RWPE2 (cell line): ENCODE measurements around the gene ESD.

Experiments used
- ATAC-seq: fragments of 200-7000 bp; cut with Tn5 transposase; 3 replicates; pipeline ENCODE4 v1.9.1; 2021; ENCODE audit warnings: low read depth
- DNase-seq: peaks from one replicate; pipeline ENCODE4 v3.0.0-alpha.2; 2020; ENCODE audit warnings: low spot score
- H3K27ac ChIP-seq: fragments of 450-650 bp; 2 replicates; pipeline ENCODE4 v1.5.1; 2017; ENCODE audit warnings: mild to moderate bottlenecking; ENCODE audit not compliant: poor library complexity, severe bottlenecking
- H3K27me3 ChIP-seq: fragments of 250-450 bp; sonication (Bioruptor Pico); 2 replicates; pipeline ENCODE4 v1.5.1; 2021; ENCODE audit warnings: mild to moderate bottlenecking, moderate library complexity; ENCODE audit not compliant: insufficient read depth, poor library complexity, severe bottlenecking
- H3K36me3 ChIP-seq: fragments of 250-450 bp; sonication (Bioruptor Pico); 2 replicates; pipeline ENCODE4 v1.5.1; 2020; ENCODE audit warnings: low read depth, mild to moderate bottlenecking, moderate library complexity
- H3K4me1 ChIP-seq: fragments of 250-450 bp; sonication (Bioruptor Pico); 2 replicates; pipeline ENCODE4 v1.5.1; 2021; ENCODE audit warnings: mild to moderate bottlenecking, moderate library complexity; ENCODE audit not compliant: insufficient read depth, poor library complexity, severe bottlenecking
- H3K4me3 ChIP-seq: fragments of 250-450 bp; sonication (Bioruptor Pico); 2 replicates; pipeline ENCODE4 v1.5.1; 2021; ENCODE audit warnings: mild to moderate bottlenecking, moderate library complexity; ENCODE audit not compliant: severe bottlenecking
- H3K9me3 ChIP-seq: fragments of 250-450 bp; sonication (Bioruptor Pico); 2 replicates; pipeline ENCODE4 v1.5.1; 2021; ENCODE audit warnings: mild to moderate bottlenecking, moderate library complexity; ENCODE audit not compliant: severe bottlenecking
- TF ChIP-seq, protein P1 (sequence below): fragments of 450-650 bp; IDR thresholded peaks from one replicate; pipeline ENCODE4 v1.5.1; 2017; ENCODE audit warnings: mild to moderate bottlenecking, moderate library complexity; ENCODE audit not compliant: poor library complexity, severe bottlenecking

The ESD gene

DNA sequence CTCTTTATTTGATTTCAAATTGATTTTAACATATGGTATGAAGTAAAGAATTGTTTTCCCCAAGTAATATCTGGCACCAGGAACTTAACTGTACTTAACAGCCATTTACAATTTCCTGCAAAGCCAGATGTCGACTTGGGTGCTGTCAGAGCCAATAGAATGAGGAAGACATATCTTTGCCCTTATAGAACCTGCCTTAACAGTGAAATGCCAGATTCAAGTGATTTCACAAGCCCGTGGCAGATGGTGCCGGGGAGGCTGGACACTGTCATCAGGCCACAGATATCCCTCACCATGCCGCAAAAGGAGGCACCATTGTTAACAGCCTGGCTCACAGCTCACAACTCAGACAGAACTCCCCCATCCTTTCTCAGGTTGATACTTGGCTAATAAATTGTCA, 48.7 kb downstream of the ESD start:
- Histone ChIP-seq H3K4me3 (no peak overlapping the region), H3K36me3 (peaks cover 27% of the 10 kb centered on the region)

DNA sequence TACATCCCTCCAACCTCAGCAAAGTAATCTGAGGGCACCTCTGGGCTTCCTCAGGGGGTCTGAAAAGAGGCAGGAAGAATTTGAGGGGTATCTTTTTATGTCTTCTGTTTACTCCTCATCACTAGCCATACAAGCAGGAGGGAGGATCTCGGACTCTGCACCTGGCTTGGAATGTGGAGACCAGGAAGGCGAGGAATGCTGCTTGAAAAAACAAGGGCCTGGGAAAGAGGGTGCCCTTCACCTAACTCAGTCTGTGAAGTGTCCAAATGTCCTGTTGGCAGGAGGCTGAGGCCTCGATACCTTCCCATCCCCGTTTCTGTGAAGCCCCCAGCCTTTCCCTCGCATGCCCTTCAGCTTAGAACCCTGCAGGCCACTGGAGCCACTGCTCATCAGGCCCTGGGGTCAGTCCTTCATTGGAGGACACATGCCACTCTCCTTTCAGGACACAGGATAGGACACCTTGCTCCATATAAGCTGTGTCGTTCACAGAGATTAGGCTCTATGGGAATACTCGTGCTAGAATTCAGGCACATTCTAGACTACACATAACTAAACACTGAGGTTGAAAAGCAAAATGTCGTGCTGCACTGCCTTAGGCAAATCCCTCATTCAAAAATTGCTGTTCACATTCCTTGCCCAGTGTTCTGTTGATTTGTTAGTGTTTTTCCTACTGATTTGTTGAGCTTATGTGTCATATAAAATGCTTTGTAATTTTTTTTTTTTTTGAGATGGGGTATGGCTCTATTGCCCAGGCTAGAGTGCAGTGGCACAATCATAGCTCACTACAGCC, 49.7 kb downstream of the ESD start:
- peaks cover 27% of the 10 kb centered on the region for H3K36me3 ChIP-seq
- DNase-seq (no peak), ATAC-seq (no peak)
- no peaks in the 10 kb centered on the region for H3K9me3 ChIP-seq
- no peaks in the 10 kb centered on the region for H3K27me3 ChIP-seq
- H3K27ac ChIP-seq = no peak overlapping the region
- H3K4me1 ChIP-seq = no peaks in the 10 kb centered on the region
- TF ChIP-seq, protein P1, sequence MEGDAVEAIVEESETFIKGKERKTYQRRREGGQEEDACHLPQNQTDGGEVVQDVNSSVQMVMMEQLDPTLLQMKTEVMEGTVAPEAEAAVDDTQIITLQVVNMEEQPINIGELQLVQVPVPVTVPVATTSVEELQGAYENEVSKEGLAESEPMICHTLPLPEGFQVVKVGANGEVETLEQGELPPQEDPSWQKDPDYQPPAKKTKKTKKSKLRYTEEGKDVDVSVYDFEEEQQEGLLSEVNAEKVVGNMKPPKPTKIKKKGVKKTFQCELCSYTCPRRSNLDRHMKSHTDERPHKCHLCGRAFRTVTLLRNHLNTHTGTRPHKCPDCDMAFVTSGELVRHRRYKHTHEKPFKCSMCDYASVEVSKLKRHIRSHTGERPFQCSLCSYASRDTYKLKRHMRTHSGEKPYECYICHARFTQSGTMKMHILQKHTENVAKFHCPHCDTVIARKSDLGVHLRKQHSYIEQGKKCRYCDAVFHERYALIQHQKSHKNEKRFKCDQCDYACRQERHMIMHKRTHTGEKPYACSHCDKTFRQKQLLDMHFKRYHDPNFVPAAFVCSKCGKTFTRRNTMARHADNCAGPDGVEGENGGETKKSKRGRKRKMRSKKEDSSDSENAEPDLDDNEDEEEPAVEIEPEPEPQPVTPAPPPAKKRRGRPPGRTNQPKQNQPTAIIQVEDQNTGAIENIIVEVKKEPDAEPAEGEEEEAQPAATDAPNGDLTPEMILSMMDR = no peak
- H3K4me3 ChIP-seq = no peak overlapping the region

More for the DNA sequence above, 48.7 kb downstream of the ESD start:
- Histone ChIP-seq H3K4me1 (no peaks in the 10 kb centered on the region), H3K27ac (no peak overlapping the region), H3K27me3 (no peaks in the 10 kb centered on the region), H3K9me3 (no peaks in the 10 kb centered on the region)
- DNase-seq = no peak
- TF ChIP-seq, protein P1 = no peak
- no peak for ATAC-seq

DNA sequence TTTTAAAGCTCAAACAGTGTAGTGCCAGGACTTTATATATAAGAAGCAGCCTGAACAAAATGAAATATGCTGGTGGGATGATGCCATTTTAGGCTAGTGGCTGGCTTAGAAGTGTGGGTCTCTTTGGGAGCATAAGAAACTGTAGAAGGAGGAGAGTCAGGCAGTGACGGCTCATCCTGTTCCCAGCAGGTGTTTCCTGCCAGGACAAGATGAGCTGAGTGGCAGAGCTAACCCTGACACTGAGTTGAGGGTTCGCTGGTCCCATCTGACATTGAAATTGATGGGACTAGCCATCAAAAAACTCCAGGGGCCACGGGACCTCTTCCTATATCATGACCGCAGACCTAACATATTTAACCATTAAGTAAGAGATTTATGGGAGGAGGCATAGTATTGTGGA, 51.3 kb downstream of the ESD start:
- Histone ChIP-seq H3K4me3 (no peak overlapping the region), H3K36me3 (peaks cover 24% of the 10 kb centered on the region), H3K9me3 (no peaks in the 10 kb centered on the region), H3K27me3 (no peaks in the 10 kb centered on the region), H3K4me1 (no peaks in the 10 kb centered on the region), H3K27ac (no peak overlapping the region)
- no peak for ATAC-seq
- DNase-seq = no peak
- TF ChIP-seq, protein P1 = no peak

DNA sequence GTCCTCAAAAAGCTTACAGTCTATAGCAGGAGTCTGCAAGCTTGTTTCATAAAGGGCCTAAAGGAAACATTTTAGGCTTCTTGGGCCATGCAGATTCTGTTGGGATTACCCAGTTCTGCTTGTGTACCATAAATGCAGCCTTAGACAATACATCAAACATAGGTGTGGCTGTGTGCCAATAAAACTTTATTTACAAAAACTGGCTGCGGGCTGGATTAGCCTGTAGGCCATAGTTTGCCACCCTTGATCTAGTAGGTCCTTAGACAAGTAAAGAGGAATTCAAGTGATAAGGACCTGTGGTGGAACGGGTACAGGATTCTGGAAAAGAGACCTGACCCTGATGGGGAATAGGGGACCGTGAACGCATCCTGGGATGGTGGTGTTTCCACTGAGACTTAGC, 51.9 kb downstream of the ESD start:
- Histone ChIP-seq H3K4me3 (no peak overlapping the region), H3K27ac (no peak overlapping the region), H3K27me3 (no peaks in the 10 kb centered on the region), H3K9me3 (no peaks in the 10 kb centered on the region), H3K36me3 (peaks cover 27% of the 10 kb centered on the region), H3K4me1 (no peaks in the 10 kb centered on the region)
- ATAC-seq (no peak), DNase-seq (no peak)
- TF ChIP-seq, protein P1 = no peak

DNA sequence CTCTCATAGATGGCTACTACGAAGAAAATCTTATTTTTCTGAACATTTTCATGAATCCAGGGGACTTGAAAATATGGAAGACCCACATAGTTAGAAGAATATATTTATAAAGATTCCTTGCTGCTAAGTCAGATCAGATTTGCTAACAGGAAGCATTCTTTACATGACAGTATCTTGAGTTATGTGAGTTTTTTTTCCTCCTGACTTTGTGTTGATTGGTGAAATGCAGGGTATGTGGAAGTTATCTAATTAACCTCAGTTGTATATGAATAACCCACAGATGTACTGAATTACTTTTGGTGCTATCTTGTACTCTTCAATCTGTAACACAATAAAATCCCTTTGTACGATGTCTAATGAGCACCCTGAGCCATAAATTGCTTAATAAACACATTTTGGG, 53.8 kb downstream of the ESD start:
- Histone ChIP-seq H3K4me3 (no peak overlapping the region), H3K4me1 (no peaks in the 10 kb centered on the region), H3K9me3 (no peaks in the 10 kb centered on the region), H3K27me3 (no peaks in the 10 kb centered on the region), H3K27ac (no peak overlapping the region), H3K36me3 (peaks cover 34% of the 10 kb centered on the region)
- TF ChIP-seq, protein P1 = no peak
- no peak for ATAC-seq
- no peak for DNase-seq
